SK-N-MC (cell line): ENCODE data around the gene CYP4X1.

Experiments
- EZH2 ChIP-seq: fragments of 200-600 bp; sonication (generic); IDR thresholded peaks from one replicate; pipeline ENCODE4 v1.6.1; 2017; ENCODE audit warnings: antibody characterized with exemption
- FOXP2 ChIP-seq: optimal IDR thresholded peaks from 2 replicates; pipeline ENCODE3; 2011; ENCODE audit warnings: mild to moderate bottlenecking, moderate library complexity; ENCODE audit not compliant: insufficient read depth; ENCODE audit errors: extremely low read length, control extremely low read depth
- POLR2AphosphoS5 ChIP-seq: IDR thresholded peaks from 2 replicates; pipeline ENCODE4 v1.6.1; 2012; ENCODE audit warnings: mild to moderate bottlenecking, low read depth, low read length, borderline replicate concordance

DNA sequence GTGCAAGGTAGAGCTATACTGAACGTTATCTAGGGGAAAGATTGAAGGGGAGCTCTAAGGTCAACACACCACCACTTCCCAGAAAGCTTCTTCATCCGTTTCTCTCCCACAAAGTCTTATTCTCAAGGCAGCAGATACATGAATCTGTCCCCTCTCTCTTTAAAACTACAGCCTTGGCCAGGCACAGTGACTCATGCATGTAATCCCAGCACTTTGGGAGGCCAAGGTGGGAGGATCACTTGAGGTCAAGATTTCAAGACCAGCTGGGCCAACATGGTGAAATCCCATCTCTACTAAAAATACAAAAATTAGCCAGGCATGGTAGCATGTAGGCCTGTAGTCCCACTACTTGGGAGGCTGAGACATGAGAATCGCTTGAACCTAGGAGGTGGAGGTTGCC, 8.1 kb downstream of the CYP4X1 start:
- TF ChIP-seq POLR2AphosphoS5: no peak
- TF ChIP-seq EZH2: no peak
- TF ChIP-seq FOXP2: no peak
